A549 (cell line): Measurements from ENCODE around the gene CRYBG3.

ENCODE experiments used
- CEBPB ChIP-seq, 2 experiments: fragments of >200 bp in 1 of 2; sonication (Bioruptor Twin) in 1 of 2; formaldehyde crosslinking in 1 of 2; IDR thresholded peaks; 2 replicates each; pipeline ENCODE4 v1.6.1; 2012 to 2016
- CHD4 ChIP-seq: fragments of 200-600 bp; sonication (generic); IDR thresholded peaks from 2 replicates; pipeline ENCODE4 v1.6.1; 2016; ENCODE audit warnings: antibody characterized with exemption, mild to moderate bottlenecking, borderline replicate concordance
- JUN ChIP-seq, 2 experiments: fragments of >200 bp; sonication (Bioruptor Twin); formaldehyde crosslinking; IDR thresholded peaks; 2 replicates in 1 of 2; 3 replicates in 1 of 2; pipeline ENCODE4 v1.6.1; 2016 to 2017
- MYC ChIP-seq: IDR thresholded peaks from 2 replicates; pipeline ENCODE4 v1.6.1; 2012; ENCODE audit warnings: mild to moderate bottlenecking, inconsistent platforms, low read length, improper control_type of control experiment, borderline replicate concordance
- POLR2A ChIP-seq: IDR thresholded peaks from 2 replicates; pipeline ENCODE4 v1.6.1; 2012; ENCODE audit warnings: mild to moderate bottlenecking, low read length
- TF ChIP-seq, protein P1 (sequence below): fragments of >200 bp; sonication (Bioruptor Twin); formaldehyde crosslinking; IDR thresholded peaks from 3 replicates; pipeline ENCODE4 v1.5.1; 2016
- TF ChIP-seq, protein P2 (sequence below): IDR thresholded peaks from 2 replicates; pipeline ENCODE4 v1.6.1; 2012
- TF ChIP-seq, protein P3 (sequence below): fragments of 200-600 bp; sonication (generic); IDR thresholded peaks from 2 replicates; pipeline ENCODE4 v1.6.1; 2016; ENCODE audit warnings: antibody characterized with exemption, mild to moderate bottlenecking, moderate library complexity

DNA sequence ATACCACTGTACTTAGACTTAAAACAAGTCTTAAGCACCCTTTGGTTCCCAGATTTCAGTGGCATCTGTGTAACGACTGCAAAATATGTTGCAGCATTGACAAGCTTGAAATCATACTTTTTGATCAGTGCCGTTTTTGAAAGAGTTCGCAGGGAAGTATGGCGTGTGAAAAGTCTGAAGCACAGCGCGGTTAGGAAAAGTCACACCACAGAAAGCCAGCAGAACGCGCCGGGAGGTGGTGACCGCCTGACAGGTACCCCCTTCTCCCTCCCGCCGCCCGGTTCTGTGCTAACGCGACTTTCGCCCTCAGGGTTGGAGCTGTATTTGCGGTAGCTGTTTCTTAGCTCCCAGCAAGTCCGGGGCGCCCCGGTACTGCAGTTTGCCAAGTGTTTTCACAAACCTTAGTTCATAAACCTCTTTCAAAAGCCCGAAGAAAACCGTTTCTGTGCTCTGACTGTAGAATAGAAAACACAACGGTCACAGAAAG is 481 bp upstream of the CRYBG3 start:
- TF ChIP-seq, protein P1, sequence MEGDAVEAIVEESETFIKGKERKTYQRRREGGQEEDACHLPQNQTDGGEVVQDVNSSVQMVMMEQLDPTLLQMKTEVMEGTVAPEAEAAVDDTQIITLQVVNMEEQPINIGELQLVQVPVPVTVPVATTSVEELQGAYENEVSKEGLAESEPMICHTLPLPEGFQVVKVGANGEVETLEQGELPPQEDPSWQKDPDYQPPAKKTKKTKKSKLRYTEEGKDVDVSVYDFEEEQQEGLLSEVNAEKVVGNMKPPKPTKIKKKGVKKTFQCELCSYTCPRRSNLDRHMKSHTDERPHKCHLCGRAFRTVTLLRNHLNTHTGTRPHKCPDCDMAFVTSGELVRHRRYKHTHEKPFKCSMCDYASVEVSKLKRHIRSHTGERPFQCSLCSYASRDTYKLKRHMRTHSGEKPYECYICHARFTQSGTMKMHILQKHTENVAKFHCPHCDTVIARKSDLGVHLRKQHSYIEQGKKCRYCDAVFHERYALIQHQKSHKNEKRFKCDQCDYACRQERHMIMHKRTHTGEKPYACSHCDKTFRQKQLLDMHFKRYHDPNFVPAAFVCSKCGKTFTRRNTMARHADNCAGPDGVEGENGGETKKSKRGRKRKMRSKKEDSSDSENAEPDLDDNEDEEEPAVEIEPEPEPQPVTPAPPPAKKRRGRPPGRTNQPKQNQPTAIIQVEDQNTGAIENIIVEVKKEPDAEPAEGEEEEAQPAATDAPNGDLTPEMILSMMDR, result no peak
- TF ChIP-seq, protein P2, sequence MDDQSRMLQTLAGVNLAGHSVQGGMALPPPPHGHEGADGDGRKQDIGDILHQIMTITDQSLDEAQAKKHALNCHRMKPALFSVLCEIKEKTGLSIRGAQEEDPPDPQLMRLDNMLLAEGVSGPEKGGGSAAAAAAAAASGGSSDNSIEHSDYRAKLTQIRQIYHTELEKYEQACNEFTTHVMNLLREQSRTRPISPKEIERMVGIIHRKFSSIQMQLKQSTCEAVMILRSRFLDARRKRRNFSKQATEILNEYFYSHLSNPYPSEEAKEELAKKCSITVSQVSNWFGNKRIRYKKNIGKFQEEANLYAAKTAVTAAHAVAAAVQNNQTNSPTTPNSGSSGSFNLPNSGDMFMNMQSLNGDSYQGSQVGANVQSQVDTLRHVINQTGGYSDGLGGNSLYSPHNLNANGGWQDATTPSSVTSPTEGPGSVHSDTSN, result no peak
- no peak for TF ChIP-seq MYC
- no peak for TF ChIP-seq POLR2A
- no peak for TF ChIP-seq JUN (IDR thresholded peaks at IDR 0.05)
- no peak for TF ChIP-seq CHD4
- TF ChIP-seq, protein P3, sequence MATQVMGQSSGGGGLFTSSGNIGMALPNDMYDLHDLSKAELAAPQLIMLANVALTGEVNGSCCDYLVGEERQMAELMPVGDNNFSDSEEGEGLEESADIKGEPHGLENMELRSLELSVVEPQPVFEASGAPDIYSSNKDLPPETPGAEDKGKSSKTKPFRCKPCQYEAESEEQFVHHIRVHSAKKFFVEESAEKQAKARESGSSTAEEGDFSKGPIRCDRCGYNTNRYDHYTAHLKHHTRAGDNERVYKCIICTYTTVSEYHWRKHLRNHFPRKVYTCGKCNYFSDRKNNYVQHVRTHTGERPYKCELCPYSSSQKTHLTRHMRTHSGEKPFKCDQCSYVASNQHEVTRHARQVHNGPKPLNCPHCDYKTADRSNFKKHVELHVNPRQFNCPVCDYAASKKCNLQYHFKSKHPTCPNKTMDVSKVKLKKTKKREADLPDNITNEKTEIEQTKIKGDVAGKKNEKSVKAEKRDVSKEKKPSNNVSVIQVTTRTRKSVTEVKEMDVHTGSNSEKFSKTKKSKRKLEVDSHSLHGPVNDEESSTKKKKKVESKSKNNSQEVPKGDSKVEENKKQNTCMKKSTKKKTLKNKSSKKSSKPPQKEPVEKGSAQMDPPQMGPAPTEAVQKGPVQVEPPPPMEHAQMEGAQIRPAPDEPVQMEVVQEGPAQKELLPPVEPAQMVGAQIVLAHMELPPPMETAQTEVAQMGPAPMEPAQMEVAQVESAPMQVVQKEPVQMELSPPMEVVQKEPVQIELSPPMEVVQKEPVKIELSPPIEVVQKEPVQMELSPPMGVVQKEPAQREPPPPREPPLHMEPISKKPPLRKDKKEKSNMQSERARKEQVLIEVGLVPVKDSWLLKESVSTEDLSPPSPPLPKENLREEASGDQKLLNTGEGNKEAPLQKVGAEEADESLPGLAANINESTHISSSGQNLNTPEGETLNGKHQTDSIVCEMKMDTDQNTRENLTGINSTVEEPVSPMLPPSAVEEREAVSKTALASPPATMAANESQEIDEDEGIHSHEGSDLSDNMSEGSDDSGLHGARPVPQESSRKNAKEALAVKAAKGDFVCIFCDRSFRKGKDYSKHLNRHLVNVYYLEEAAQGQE, result no peak
- TF ChIP-seq CEBPB (IDR thresholded peaks at IDR 0.05), result no peak
